PC-9 (cell line): Measurements from ENCODE around the gene UNC45A. TPM values are rescaled to one million over a fixed set of nuclear protein-coding genes. Genes with fewer than 3 reads are reported as not detected.

Experiments
- BruUV-seq: library from RNA; stranded (reverse); fragments of 400-500 nt; replicated peaks from 2 replicates; lab custom pipeline; 2021; lab: Mats Ljungman, UMichigan
- CTCF ChIA-PET: fragments of 300-600 bp; sonication (Branson Sonifier 250); formaldehyde crosslinking; loops from one replicate; lab custom pipeline; 2022; ENCODE audit warnings: antibody characterized with exemption; lab: Charles Lee
- POLR2A ChIA-PET: fragments of 300-600 bp; sonication (Branson Sonifier 250); formaldehyde crosslinking; loops from one replicate; lab custom pipeline; 2022; ENCODE audit warnings: antibody characterized with exemption; ENCODE audit not compliant: unreplicated experiment; lab: Charles Lee
- DNase-seq, 2 experiments: peaks; one replicate each; pipeline versions ENCODE4 v3.0.0 to v3.0.0-alpha.2; 2015 to 2022; ENCODE audit warnings: mixed read lengths in 1 of 2
- H2AFZ ChIP-seq: fragments of 200-600 bp; sonication (generic); 2 replicates; pipeline ENCODE4 v1.8.1; 2017; ENCODE audit warnings: antibody characterized with exemption
- H3F3A ChIP-seq: fragments of 200-600 bp; sonication (generic); 2 replicates; pipeline ENCODE4 v1.8.1; 2017; ENCODE audit warnings: antibody characterized with exemption, mild to moderate bottlenecking, low read depth; ENCODE audit not compliant: insufficient read depth
- H3K27ac ChIP-seq: fragments of 200-600 bp; sonication (generic); 2 replicates; pipeline ENCODE4 v1.6.1; 2016; ENCODE audit warnings: mixed run types
- H3K27me3 ChIP-seq: fragments of 200-600 bp; sonication (generic); 2 replicates; pipeline ENCODE4 v1.6.1; 2016; ENCODE audit warnings: low read depth, mixed run types; ENCODE audit not compliant: insufficient read depth
- H3K36me3 ChIP-seq: fragments of 200-600 bp; sonication (generic); 2 replicates; pipeline ENCODE4 v1.6.1; 2016; ENCODE audit warnings: low read depth, mixed run types
- H3K4me1 ChIP-seq: fragments of 200-600 bp; sonication (generic); replicated peaks from 2 replicates; pipeline ENCODE4 v1.6.1; 2016; ENCODE audit warnings: mixed run types; ENCODE audit not compliant: insufficient read depth
- H3K4me2 ChIP-seq: fragments of 200-600 bp; sonication (generic); 2 replicates; pipeline ENCODE4 v1.6.1; 2017; ENCODE audit warnings: mixed run types
- H3K4me3 ChIP-seq: fragments of 200-600 bp; sonication (generic); 2 replicates; pipeline ENCODE4 v1.6.1; 2016; ENCODE audit warnings: mixed run types
- H3K79me2 ChIP-seq: fragments of 200-600 bp; sonication (generic); 2 replicates; pipeline ENCODE4 v1.6.1; 2017; ENCODE audit warnings: low read depth, mixed run types
- H3K9me2 ChIP-seq: fragments of 200-600 bp; sonication (generic); 2 replicates; pipeline ENCODE4 v1.8.1; 2017; ENCODE audit warnings: mild to moderate bottlenecking; ENCODE audit not compliant: insufficient read depth
- H3K9me3 ChIP-seq: fragments of 200-600 bp; sonication (generic); 2 replicates; pipeline ENCODE4 v1.8.1; 2016; ENCODE audit warnings: low read depth; ENCODE audit not compliant: insufficient read depth
- H4K20me1 ChIP-seq: fragments of 200-600 bp; sonication (generic); 2 replicates; pipeline ENCODE4 v1.8.1; 2017; ENCODE audit not compliant: insufficient read depth
- CTCF ChIP-seq: fragments of 200-600 bp; sonication (generic); conservative IDR thresholded peaks from 2 replicates; pipeline ENCODE4 v1.6.1; 2017; ENCODE audit warnings: mixed run types, antibody characterized with exemption, mild to moderate bottlenecking, moderate library complexity
- EZH2 ChIP-seq: fragments of 200-600 bp; sonication (generic); IDR thresholded peaks from 2 replicates; pipeline ENCODE4 v1.8.0; 2017; ENCODE audit warnings: antibody characterized with exemption, low read depth
- intact Hi-C: fragments of 100-400 bp; cut with micrococcal nuclease; formaldehyde crosslinking; loops from one replicate; pipeline ENCODE4 v1.10.0; 2022; ENCODE audit not compliant: unreplicated experiment
- total RNA-seq: library from RNA; stranded (reverse); gene quantifications from 2 replicates; pipeline ENCODE4 v1.2.3, GENCODE V29; 2021

Gene UNC45A
- total RNA-seq, 1 experiment from 2014 or later = 81.8 TPM

- TF ChIP-seq EZH2 = no peak
- no peak for TF ChIP-seq CTCF
- POLR2A ChIA-PET = no interaction called here
- Histone ChIP-seq H3K9me3 (no peaks in the 10 kb centered on the region), H3K27ac (no peak overlapping the region), H3F3A (peaks cover 6% of the 10 kb centered on the region; the same call in 1 of the 2 replicates), H4K20me1 (no peaks in the 10 kb centered on the region), H3K4me1 (no peaks in the 10 kb centered on the region), H2AFZ (no peak overlapping the region), H3K4me3 (no peak overlapping the region), H3K27me3 (no peaks in the 10 kb centered on the region), H3K4me2 (no peak overlapping the region), H3K9me2 (no peaks in the 10 kb centered on the region), H3K36me3 (no peaks in the 10 kb centered on the region), H3K79me2 (no peaks in the 10 kb centered on the region)
- CTCF ChIA-PET = interaction anchor here (0.6 kb wide), 1 partner anchor 9 kb away, joined by 7 read pairs; no protein-coding TSS in a partner anchor
- no peak for DNase-seq
- no TSS peak for BruUV-seq
- intact Hi-C loops = no loop called here
Measured at GRCh38 chr15:90909976-90910375, 25.1 kb upstream of the UNC45A start.

GRCh38 chr15:90910441-90911301 is 24.4 kb upstream of the UNC45A start:
- Histone ChIP-seq H3K36me3 (no peaks in the 10 kb centered on the region), H3K9me3 (no peaks in the 10 kb centered on the region), H3K4me2 (no peak overlapping the region), H3K4me1 (no peaks in the 10 kb centered on the region), H3F3A (peaks cover 6% of the 10 kb centered on the region; the same call in 1 of the 2 replicates), H3K27me3 (no peaks in the 10 kb centered on the region), H3K9me2 (no peaks in the 10 kb centered on the region), H2AFZ (no peak overlapping the region), H3K4me3 (no peak overlapping the region), H3K79me2 (no peaks in the 10 kb centered on the region), H3K27ac (no peak overlapping the region), H4K20me1 (no peaks in the 10 kb centered on the region)
- CTCF ChIA-PET = no interaction called here
- TF ChIP-seq EZH2 (no peak), CTCF (no peak)
- intact Hi-C loops = no loop called here
- no peak for DNase-seq
- POLR2A ChIA-PET = no interaction called here
- BruUV-seq = no TSS peak

GRCh38 chr15:90911302-90911623 is 23.8 kb upstream of the UNC45A start:
- Histone ChIP-seq H3K9me2 (no peaks in the 10 kb centered on the region), H3F3A (peaks cover 6% of the 10 kb centered on the region; the same call in 1 of the 2 replicates), H3K4me3 (no peak overlapping the region), H4K20me1 (no peaks in the 10 kb centered on the region), H3K36me3 (no peaks in the 10 kb centered on the region), H2AFZ (no peak overlapping the region), H3K4me1 (no peaks in the 10 kb centered on the region), H3K9me3 (no peaks in the 10 kb centered on the region), H3K27ac (no peak overlapping the region), H3K27me3 (no peaks in the 10 kb centered on the region), H3K4me2 (no peak overlapping the region), H3K79me2 (no peaks in the 10 kb centered on the region)
- no peak for TF ChIP-seq EZH2
- no peak for TF ChIP-seq CTCF
- BruUV-seq = no TSS peak
- ChIA-PET POLR2A (no interaction called here), CTCF (no interaction called here)
- intact Hi-C loops = no loop called here
- no peak for DNase-seq
